ENCODE results near the gene IRF9. TPM values are rescaled to one million over a fixed set of nuclear protein-coding genes. Genes with fewer than 3 reads are reported as not detected.

The IRF9 gene
- total RNA-seq, 2 experiments from 2014 or later = 52.4 to 54.5 TPM

DNA sequence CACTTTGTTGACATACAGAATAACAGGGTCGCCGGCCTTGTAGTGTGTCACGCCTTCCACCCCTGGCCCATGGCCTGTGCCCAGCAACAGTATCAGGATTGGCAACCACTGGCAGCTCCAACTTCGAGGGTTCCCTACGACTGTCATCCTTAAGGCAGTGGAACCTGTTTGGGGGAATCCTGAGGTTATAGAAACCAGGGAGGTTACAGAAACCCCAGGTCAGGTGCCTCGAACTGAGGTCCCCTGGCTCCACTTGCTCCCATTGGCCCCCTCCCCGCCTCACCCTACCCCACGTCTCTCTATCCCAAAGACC, 33.8 kb downstream of the IRF9 start:
- CTCF ChIA-PET = interaction anchor here (0.9 to 2.3 kb wide), 4 partner anchors 17 to 138 kb away, joined by 3 to 15 read pairs (median 8); partner anchors contain the start of genes CHMP4A, MDP1 and TINF2
- POLR2A ChIA-PET = interaction anchor here (0.7 to 2.7 kb wide), 8 partner anchors 11 to 117 kb away, joined by 3 to 24 read pairs (median 10); partner anchors contain the start of genes CHMP4A, DCAF11, IRF9 and LTB4R

DNA sequence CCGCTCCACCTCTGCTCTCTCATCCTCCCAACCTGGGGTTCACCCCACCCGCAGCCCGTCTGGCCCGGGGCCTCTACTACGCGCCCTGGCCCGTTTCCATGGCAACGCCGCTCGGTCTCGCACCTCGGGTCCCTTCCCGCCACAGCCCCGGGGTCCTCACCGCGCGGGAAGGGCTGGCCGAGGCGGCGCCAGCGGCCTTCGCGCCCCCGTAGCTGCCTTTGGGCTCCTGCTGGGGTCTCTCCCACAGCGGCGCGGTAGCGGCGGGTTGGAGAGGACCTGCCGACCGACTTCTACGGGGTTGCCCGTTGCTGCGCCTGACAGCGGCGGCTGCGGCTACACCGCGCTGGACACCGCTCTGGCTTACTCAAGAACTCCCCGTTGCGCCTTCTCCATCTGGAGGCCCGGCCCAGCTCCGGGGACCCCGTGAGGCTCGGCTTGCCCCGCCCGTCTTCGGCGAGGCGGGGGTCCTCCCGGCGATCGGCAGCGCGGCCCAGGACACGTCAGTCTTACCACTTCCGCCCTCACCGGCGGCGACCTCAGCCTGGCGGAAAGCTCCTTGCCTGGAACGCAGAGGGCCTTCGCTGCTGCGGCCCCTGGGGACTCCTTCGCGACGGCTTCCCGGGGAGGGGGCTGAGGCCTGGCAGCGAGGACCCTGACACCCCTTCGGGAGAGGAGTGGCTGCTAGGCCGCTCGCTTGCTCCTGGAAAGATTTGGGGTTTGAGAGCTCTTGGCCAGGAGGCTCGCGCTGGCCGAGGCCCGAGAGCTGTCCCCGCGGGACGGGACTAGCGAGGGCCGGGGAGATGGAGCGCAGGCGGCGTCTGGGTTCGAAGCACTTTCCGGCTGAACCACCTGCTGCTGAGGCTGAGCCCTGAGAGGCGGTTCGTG, 34.4 kb downstream of the IRF9 start, which contains the start of gene TM9SF1:
TM9SF1 (minus strand) TSS at position 256 of the 885 bp plus-strand sequence. CDS start 422 bp downstream, outside the sequence.
- ChIA-PET POLR2A (interaction anchor here (0.7 to 2.7 kb wide), 11 partner anchors 9 to 116 kb away, joined by 3 to 24 read pairs (median 8); partner anchors contain the start of genes CHMP4A, DCAF11, IRF9 and LTB4R), CTCF (interaction anchor here (0.6 to 2.3 kb wide), 13 partner anchors 11 to 138 kb away, joined by 3 to 15 read pairs (median 3); partner anchors contain the start of genes CHMP4A, CIDEB, IRF9 and LTB4R2)

DNA sequence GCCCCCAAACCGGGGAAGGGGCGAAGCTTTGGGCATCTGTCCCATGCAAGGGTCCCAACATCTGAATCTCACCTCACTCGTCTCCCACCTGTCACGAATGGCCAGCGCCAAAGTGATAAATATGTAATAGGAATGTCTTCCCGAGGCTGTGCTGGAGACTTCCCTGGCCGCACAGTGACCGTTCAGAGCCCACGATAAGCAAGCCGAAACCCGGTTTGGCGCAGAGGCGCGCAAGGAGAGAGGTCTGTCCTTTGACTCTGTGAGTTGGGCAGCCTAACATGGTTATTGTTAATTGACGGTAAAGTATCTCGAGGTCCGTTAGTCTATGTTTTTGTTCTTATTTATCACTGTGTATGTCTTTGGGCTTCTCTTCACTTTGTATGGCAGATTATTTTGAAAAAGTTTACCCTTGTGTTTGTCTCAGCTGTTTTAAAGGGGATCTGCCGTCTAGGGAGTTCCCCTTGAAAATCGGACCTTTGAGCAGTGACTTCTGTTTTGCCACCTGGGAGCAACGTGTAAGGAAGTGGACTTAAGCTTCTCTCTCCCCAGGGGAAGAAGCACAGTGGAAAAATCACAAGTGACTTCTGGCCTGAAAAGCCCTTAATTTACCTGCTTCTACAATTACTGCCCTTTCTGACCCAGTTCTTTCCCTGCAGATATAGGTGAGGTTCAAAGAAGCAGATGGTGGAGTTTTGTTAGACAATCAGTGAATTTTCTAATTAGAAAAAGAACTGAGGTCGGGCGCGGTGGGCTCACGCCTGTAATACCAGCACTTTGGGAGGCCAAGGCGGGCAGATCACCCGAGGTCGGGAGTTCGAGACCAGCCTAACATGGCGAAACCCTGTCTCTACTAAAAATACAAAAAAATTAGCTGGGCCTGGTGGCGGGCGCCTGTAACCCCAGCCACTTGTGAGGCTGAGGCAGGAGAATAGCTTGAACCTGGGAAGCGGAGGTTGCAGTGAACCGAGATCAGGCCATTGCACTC, 35.3 kb downstream of the IRF9 start:
- CTCF ChIA-PET = interaction anchor here (0.9 to 2.3 kb wide), 11 partner anchors 11 to 137 kb away, joined by 3 to 15 read pairs (median 4); partner anchors contain the start of genes CHMP4A, CIDEB, IRF9 and LTB4R2

DNA sequence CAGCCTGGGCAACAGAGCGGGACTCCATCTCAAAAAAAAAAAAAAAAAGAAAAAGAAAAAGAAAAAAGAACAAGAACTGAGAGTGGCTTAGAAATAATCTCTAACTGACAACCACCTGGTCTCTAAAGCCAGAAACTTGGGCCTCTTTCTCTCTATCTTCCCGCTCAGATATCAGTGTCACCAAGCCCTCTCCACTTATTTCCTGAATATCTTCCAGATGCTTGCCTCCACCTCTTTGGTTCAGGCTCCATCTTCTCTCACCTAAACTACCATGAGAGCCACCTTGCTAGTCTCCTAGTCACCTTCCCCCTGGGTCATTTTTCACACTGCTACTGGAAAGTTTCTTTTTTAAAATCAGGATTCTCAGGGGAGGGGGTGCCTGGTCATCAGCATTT, 36.0 kb downstream of the IRF9 start:
- ChIA-PET POLR2A (interaction anchor here (2.0 to 2.7 kb wide), 2 partner anchors 16 to 18 kb away, joined by 18 to 24 read pairs; partner anchors contain the start of genes CHMP4A and MDP1), CTCF (interaction anchor here (1.8 kb wide), 1 partner anchor 111 kb away, joined by 6 read pairs; the partner anchor contains the start of gene CIDEB)

More for the DNA sequence above, 35.3 kb downstream of the IRF9 start:
- POLR2A ChIA-PET = interaction anchor here (1.2 to 2.7 kb wide), 9 partner anchors 9 to 82 kb away, joined by 3 to 24 read pairs (median 10); partner anchors contain the start of genes CHMP4A, DCAF11, IRF9 and MDP1

DNA sequence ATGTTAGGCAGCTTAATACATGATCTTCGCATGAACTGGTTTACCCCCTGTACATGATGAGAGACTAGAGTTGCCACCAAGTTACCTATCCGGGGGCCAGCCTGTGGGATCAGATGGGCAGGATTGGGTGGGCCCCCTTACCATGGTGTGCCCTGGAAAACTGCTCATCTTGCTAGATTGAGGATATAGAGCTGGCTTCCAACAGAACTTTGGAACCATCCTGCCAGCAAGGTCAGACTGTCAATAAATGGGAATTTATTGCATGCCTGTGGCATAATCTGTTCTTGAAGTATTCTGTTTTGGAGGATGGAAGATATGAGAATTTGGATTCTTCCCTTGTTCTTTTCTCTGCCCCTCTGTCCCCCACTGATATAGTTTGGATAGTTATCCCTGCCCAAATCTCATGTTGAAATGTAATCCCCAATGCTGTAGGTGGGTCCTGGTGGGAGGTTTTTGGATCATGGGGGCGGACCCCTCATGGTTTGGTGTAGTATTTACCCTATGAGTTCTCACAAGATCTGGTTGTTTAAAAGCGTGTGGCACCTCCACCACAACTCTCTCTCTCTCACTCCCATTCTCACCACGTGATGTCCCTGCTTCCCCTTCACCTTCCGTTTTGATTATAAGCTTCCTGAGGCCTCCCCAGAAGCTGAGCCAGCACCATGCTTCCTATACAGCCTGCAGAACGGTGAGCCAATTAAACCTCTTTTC, 37.9 kb downstream of the IRF9 start:
- POLR2A ChIA-PET = interaction anchor here (0.6 to 0.7 kb wide), 4 partner anchors 8 to 47 kb away, joined by 3 to 8 read pairs (median 6); no protein-coding TSS in a partner anchor
- CTCF ChIA-PET = interaction anchor here (0.5 to 1.4 kb wide), 3 partner anchors 11 to 44 kb away, joined by 3 to 5 read pairs (median 3); partner anchors contain the start of gene IPO4

DNA sequence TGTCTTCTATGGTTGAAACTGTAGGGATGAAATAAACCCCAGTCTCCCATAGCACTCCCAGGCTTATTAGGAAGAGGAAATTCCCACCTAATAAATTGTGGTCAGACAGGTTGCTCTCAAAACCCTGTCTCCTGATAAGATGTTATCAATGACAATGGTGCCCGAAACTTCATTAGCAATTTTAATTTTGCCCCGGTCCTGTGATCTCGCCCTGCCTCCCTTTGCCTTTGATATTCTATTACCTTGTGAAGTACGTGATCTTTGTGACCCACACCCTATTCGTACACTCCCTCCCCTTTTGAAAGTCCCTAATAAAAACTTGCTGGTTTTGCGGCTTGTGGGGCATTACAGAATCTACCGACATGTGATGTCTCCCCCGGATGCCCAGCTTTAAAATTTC, 41.5 kb downstream of the IRF9 start:
- ChIA-PET CTCF (interaction anchor here (0.6 to 0.9 kb wide), 2 partner anchors 28 to 69 kb away, joined by 3 read pairs; partner anchors contain the start of gene RABGGTA), POLR2A (interaction anchor here (0.7 to 1.3 kb wide), 3 partner anchors 9 to 42 kb away, joined by 3 to 5 read pairs (median 3); partner anchors contain the start of gene CHMP4A)

DNA sequence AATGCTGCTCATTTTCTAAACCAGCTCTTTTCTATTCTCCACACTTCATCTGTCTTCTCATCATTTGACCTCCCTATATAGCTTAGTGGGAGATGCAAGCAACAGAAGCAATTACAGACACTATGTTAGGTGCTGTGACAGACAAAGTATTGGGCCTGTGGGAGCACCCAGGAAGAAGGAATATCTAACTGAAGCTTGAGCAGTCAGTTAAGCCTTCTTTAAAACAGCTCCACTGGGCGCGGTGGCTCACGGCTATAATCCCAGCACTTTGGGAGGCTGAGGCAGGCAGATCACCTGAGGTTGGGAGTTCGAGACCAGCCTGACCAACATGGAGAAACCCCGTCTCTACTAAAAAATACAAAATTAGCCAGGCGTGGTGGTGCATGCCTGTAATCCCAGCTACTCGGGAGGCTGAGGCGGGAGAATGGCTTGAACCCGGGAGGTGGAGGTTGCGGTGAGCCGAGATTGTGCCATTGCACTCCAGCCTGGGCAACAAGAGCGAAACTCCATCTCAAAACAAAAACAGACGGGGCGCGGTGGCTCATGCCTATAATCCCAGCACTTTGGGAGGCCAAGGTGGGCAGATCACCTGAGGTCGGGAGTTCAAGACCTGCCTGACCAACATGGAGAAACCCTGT, 42.3 kb downstream of the IRF9 start:
- POLR2A ChIA-PET = interaction anchor here (1.3 kb wide), 2 partner anchors 9 to 10 kb away, joined by 3 read pairs; partner anchors contain the start of gene CHMP4A
- CTCF ChIA-PET = interaction anchor here (0.9 kb wide), 1 partner anchor 68 kb away, joined by 3 read pairs; the partner anchor contains the start of gene RABGGTA

DNA sequence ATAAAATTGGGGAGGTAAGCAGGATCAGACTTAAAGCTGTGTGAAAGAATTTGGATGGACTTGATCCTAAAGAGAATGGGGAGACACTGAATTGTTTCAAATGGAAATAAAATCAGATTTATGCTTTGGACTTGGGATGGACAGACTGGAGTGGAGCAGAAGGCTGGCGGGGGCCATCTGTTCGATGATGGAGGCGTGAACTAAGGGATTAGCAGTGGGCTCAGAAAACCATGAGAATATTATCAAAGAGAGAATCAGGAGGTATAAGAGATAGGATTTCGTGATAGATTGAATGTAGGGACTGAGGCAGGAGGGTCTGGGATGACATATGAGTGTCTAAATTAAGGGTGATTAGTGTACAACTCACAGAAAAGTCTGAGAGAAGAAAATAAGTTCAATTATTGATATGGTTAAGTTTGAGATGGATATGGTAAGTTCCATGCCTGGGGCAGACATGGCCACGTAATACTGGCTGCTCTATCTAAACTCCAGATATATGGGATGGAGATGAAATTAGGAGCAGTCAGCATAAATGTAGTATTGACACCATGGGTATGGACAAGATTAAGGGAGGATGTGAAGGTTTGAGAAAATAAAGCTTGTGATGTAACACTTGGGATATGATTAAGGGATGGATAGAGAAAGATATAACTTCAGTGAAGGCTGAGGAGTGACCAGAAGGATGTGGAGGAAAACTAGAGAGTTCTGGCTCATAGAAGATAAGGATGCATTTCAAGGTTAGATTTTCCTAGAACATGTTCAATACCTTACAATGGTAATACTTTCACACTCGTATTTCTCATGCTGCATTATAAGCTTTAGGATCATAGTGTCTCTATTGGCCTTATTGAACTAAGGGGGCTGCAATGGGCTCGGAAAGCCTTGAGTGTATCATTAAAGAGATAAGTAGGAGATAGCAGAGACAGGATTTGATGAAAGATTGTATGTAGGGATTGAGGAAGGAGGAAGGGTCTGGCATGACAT, 43.4 kb downstream of the IRF9 start:
- CTCF ChIA-PET = no interaction called here
- POLR2A ChIA-PET = interaction anchor here (2.1 kb wide), 1 partner anchor 9 kb away, joined by 8 read pairs; the partner anchor contains the start of gene TM9SF1

DNA sequence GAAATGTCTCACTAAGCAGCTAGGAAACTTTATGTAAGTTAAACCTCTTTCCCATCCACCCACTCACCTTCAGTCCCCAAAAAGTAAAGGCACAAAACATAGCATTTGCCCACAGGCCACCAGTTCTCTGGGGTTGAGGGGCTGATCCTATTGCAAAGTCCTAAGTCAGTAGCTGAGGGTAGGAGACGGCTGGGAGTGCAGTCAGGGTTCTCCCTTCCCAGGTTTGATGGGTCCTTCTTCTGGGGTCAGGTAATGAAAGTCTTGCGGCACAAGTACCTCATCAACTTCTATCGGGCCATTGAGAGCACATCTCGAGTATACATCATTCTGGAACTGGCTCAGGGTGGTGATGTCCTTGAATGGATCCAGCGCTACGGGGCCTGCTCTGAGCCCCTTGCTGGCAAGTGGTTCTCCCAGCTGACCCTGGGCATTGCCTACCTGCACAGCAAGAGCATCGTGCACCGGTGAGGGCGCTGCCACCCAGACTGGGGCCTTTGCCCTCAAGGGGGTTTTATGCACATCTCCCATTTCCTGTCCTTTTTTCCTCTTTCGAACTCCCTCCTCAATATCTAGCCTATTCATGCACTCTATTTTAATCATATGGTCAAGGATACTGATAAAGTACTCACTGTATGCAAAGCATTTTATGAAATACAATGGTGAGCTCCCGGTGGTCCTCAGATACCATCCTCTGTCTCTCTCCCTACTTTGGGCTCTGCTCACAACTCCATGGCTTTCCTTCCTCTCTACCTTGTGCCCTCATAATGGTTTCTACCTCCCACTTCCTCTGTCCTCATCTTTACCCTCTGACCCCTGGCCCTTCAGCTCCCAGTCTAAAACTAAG, 45.4 kb downstream of the IRF9 start:
- POLR2A ChIA-PET = interaction anchor here (0.5 to 2.1 kb wide), 4 partner anchors 8 to 24 kb away, joined by 3 to 8 read pairs (median 6); partner anchors contain the start of gene TM9SF1
- CTCF ChIA-PET = interaction anchor here (0.5 to 1.7 kb wide), 4 partner anchors 9 to 101 kb away, joined by 3 to 5 read pairs (median 4); partner anchors contain the start of genes CIDEB and MDP1

DNA sequence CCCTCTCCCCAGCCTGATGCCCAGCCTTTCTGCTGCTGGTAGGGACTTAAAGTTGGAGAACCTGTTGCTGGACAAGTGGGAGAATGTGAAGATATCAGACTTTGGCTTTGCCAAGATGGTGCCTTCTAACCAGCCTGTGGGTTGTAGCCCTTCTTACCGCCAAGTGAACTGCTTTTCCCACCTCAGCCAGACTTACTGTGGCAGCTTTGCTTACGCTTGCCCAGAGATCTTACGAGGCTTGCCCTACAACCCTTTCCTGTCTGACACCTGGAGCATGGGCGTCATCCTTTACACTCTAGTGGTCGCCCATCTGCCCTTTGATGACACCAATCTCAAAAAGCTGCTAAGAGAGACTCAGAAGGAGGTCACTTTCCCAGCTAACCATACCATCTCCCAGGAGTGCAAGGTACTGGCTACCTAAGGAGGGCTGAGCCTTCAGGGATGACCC, 46.1 kb downstream of the IRF9 start:
- CTCF ChIA-PET = interaction anchor here (0.5 to 1.6 kb wide), 3 partner anchors 9 to 55 kb away, joined by 3 to 4 read pairs (median 3); partner anchors contain the start of gene MDP1
- POLR2A ChIA-PET = interaction anchor here (0.9 to 1.0 kb wide), 2 partner anchors 12 to 25 kb away, joined by 3 read pairs; partner anchors contain the start of gene TM9SF1

DNA sequence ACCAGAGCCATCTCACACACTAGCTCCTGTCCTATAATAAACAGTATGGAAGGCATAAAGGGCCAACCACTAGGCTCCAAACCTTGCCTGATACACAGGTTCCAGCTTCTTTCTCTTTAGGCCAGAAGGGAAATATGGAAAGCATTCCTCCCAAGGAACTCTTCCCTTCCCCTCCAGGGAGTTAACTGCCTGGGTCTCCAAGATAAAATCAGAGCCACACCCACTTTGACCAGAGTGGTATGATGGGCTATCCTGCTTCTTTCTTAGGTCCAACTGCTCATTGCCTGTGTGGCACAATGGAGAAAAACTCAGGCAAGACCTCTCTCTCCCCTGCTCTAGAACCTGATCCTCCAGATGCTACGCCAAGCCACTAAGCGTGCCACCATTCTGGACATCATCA, 46.6 kb downstream of the IRF9 start:
- POLR2A ChIA-PET = interaction anchor here (0.5 to 1.0 kb wide), 3 partner anchors 12 to 25 kb away, joined by 3 to 5 read pairs (median 3); partner anchors contain the start of gene TM9SF1
- CTCF ChIA-PET = interaction anchor here (1.0 to 1.6 kb wide), 2 partner anchors 55 to 99 kb away, joined by 3 read pairs; no protein-coding TSS in a partner anchor

DNA sequence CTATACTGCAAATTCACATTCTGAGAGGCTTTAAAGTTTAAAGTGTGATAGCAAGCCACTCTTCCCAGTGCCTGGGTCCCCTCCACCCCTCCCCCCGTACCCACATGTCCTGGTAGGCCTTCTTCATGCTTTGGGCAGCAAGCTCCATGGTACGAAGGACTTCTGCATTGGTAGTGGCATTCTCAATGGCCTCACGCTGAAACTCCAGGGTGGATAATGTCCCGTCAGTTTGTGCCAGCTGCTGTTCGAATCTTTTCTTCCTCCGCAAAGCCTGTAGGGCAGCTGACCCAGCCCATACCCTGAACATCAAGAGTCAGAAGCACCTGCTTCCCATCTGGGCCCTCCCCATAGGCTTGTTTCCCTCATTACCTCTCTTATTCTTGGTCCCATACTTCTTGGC, 50.2 kb downstream of the IRF9 start:
- CTCF ChIA-PET = interaction anchor here (1.2 to 2.3 kb wide), 4 partner anchors 11 to 97 kb away, joined by 3 to 9 read pairs (median 4); partner anchors contain the start of genes CIDEB, IRF9 and TM9SF1
- POLR2A ChIA-PET = interaction anchor here (0.6 to 1.2 kb wide), 2 partner anchors 8 to 49 kb away, joined by 3 read pairs; no protein-coding TSS in a partner anchor

DNA sequence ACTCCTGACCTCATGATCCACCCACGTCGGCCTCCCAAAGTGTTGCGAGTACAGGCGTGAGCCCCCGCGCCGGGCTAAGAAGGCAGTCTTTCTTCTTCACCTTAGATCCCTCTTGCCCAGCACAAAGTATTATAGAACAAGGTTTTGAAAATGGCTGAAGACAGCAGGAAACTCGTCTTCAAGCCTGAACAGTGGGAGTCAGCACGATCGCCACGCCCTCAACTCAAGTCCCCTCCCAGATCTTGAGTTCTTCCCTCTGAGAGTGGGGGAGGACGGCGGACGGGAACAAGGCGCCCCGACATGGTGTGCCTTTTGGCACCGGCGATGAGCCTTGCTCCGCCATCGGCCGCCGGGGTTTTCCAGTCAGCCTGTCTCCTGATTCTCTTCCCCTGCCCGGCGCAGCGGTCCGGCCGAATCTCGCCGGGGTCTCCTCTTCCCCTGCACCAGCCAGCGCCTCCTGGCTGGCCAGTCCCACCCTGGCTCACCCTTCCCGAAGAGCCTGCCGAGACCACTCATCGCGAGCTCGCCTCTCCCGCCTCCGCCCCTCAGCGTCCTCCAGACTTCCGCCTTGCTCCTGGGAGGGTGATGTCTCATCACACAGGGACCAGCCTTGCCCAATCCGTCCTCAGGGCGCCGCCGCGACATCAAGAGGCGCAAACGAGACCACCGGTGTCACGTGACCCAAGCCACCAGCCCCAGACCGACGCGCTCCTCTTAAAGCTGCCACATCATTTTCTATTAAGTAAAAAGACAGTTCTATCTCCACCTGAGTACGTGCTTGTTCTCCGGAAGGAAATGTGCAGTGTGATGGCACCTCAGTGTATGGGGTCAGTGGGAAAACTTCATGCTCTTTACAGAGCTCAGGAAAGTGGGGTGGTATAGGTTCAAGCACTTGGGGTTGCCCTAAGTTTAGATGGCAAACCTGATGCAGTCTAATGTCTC, 52.1 kb downstream of the IRF9 start, which contains the start of gene CHMP4A:
CHMP4A (minus strand) TSS at position 565 of the 942 bp plus-strand sequence; CDS start at position 516, 49 bp downstream.
- POLR2A ChIA-PET = interaction anchor here (0.7 to 2.3 kb wide), 12 partner anchors 10 to 119 kb away, joined by 3 to 24 read pairs (median 4); partner anchors contain the start of genes DHRS1, IRF9, NOP9 and NRL
- CTCF ChIA-PET = interaction anchor here (0.6 to 3.1 kb wide), 13 partner anchors 10 to 995 kb away, joined by 3 to 15 read pairs (median 4); partner anchors contain the start of genes CBLN3, CIDEB, IRF9 and KHNYN
